Type B pancreatic cell (in vitro differentiated cells): ENCODE data around the gene CPNE4. TPM values are rescaled to one million over a fixed set of nuclear protein-coding genes. Genes with fewer than 3 reads are reported as not detected.
"Not testable (repeated sequence)": the region's sequence is repeated elsewhere in the genome, so short reads cannot be mapped to it uniquely, and the experiment has no call there.

Experiments used
- DNase-seq: peaks from one replicate; pipeline ENCODE4 v3.0.0; 2021; ENCODE audit warnings: mixed read lengths; ENCODE audit not compliant: unreplicated experiment; ENCODE audit errors: extremely low spot score
- H3K27ac Mint-ChIP-seq: 2 replicates; pipeline ENCODE4 v1.8.0; 2021; ENCODE audit warnings: mild to moderate bottlenecking, mixed read lengths
- H3K27me3 Mint-ChIP-seq: 2 replicates; pipeline ENCODE4 v1.8.0; 2021; ENCODE audit warnings: mixed read lengths
- H3K36me3 Mint-ChIP-seq: 2 replicates; pipeline ENCODE4 v1.8.0; 2021; ENCODE audit warnings: mixed read lengths
- H3K4me1 Mint-ChIP-seq: one replicate; pipeline ENCODE4 v1.8.0; 2021; ENCODE audit warnings: mixed read lengths; ENCODE audit not compliant: unreplicated experiment
- H3K4me3 Mint-ChIP-seq: 2 replicates; pipeline ENCODE4 v1.8.0; 2021; ENCODE audit warnings: mild to moderate bottlenecking, mixed read lengths
- H3K9me3 Mint-ChIP-seq: 2 replicates; pipeline ENCODE4 v1.8.0; 2021; ENCODE audit warnings: mixed read lengths
- CTCF ChIP-seq: fragments of 200-600 bp; sonication (generic); conservative IDR thresholded peaks from 2 replicates; pipeline ENCODE4 v1.5.0; 2021; ENCODE audit warnings: antibody characterized with exemption, mild to moderate bottlenecking
- total RNA-seq: library from RNA; stranded (reverse); gene quantifications from 2 replicates; pipeline ENCODE4 v1.2.1, GENCODE V29; 2021; ENCODE audit warnings: low replicate concordance

Gene CPNE4
- total RNA-seq, 1 donor from 2014 or later: 5.2 TPM

DNA sequence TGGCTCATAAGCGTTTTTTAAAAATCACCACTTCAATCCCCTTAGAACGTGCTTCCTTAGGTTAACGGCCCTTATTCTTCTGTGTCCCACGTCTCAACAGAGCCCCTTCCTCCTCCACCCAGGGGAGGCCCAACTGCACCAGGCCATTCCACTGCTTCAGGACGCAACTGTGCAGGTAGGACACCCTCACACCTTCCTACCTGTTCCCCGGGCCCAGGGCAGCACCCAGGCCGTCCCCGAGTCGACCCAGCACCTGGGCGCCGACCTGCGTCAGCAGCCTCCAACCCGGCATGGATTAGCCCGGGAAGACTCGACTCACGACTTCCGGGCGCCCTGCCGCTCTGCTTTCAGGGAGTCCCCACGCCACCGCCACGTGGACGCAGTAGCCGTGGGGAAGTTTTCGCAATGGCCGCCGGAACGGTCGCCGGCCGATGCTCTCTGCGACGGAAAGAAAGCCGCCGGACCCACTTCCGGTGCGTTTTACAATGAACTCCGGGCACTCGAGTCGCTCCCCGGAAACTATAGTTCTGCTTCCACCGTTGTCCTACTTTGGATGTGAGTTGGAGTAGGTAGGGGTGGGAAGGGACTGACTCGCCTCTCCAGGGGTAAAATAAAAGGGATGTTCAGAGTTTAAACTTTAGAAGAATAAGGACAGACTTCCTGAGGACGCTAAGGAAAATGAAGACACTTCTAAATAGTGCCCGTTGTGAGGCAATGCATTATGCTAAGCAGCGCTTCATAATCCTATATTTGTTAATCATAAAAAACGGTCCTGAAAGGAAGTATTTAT is 532.1 kb downstream of the CPNE4 start, which contains the start of gene MRPL3:
Gene MRPL3 (minus strand): TSS at position 442 of the 790 bp plus-strand sequence. CDS start 150 bp downstream, at position 292.
- Mint-ChIP-seq H3K4me3 (peak within 1 kb of the TSS; percentile 98), H3K27me3 (peaks cover 25% of the 10 kb centered on the region), H3K9me3 (no peaks in the 10 kb centered on the region), H3K36me3 (peaks cover 22% of the 10 kb centered on the region), H3K4me1 (peaks cover 13% of the 10 kb centered on the region), H3K27ac (peak within 1 kb of the TSS; percentile 95)
- DNase-seq: peak; percentile 86
- TF ChIP-seq CTCF: no peak

GRCh38 chr3:131501949-131502348 is 532.9 kb downstream of the CPNE4 start:
- Mint-ChIP-seq H3K36me3 (peaks cover 22% of the 10 kb centered on the region), H3K4me3 (peak overlapping the region; percentile 98), H3K4me1 (peaks cover 13% of the 10 kb centered on the region), H3K9me3 (no peaks in the 10 kb centered on the region), H3K27ac (peak overlapping the region; percentile 95), H3K27me3 (peaks cover 24% of the 10 kb centered on the region)
- DNase-seq: no peak
- no peak for TF ChIP-seq CTCF

GRCh38 chr3:131494706-131495105 is 540.1 kb downstream of the CPNE4 start:
- no peak overlapping the region for H3K27ac Mint-ChIP-seq
- DNase-seq: no peak
- no peak overlapping the region for H3K4me3 Mint-ChIP-seq
- H3K27me3 Mint-ChIP-seq: no peaks in the 10 kb centered on the region
- H3K4me1 Mint-ChIP-seq: no peaks in the 10 kb centered on the region
- peaks cover 33% of the 10 kb centered on the region for H3K36me3 Mint-ChIP-seq
- no peaks in the 10 kb centered on the region for H3K9me3 Mint-ChIP-seq
- TF ChIP-seq CTCF: no peak

DNA sequence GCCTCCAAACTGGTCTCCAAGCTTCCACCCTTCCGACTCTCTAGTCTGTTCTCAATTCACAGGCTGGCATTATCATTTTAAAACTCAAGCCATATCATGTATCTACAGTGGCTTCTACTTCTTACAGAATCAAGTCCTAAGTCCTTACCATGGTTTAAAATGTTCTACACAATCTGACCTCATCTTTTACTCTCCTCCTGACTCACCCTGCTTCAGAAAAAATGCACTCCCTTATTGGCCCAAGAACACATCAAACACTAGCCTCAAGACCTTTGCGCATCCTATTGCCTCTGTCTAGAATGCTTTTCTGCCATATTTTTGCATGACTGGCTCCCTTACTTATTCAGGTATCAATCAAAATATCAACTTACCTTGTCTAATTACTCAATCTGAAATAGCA is 543.0 kb downstream of the CPNE4 start:
- Mint-ChIP-seq H3K9me3 (no peaks in the 10 kb centered on the region), H3K36me3 (peaks cover 28% of the 10 kb centered on the region)

DNA sequence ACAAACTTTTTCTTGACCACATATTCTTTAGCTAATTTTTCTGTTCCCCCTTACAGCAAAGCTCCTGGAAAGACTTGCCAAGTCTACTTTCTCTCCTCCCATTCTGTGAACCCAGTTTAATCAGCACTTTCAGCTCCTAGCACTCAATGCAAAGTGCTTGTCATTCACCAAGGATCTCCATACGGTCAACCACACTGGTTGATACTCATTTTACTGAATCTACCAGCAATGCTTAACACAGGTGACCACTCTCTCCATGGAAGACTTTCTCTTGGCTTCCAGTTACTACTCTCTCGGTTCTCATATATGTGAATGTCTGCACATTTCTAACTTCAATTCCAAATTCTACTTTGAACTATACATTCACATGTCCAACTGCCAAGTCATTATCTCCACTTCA is 543.7 kb downstream of the CPNE4 start:
- H3K9me3 Mint-ChIP-seq: no peaks in the 10 kb centered on the region
- no peaks in the 10 kb centered on the region for H3K4me1 Mint-ChIP-seq
- DNase-seq: no peak
- no peak overlapping the region for H3K27ac Mint-ChIP-seq
- peaks cover 28% of the 10 kb centered on the region for H3K36me3 Mint-ChIP-seq
- no peaks in the 10 kb centered on the region for H3K27me3 Mint-ChIP-seq
- H3K4me3 Mint-ChIP-seq: no peak overlapping the region
- no peak for TF ChIP-seq CTCF

More for the DNA sequence above, 543.0 kb downstream of the CPNE4 start:
- H3K27me3 Mint-ChIP-seq: no peaks in the 10 kb centered on the region
- no peak overlapping the region for H3K4me3 Mint-ChIP-seq
- H3K4me1 Mint-ChIP-seq: no peaks in the 10 kb centered on the region
- no peak overlapping the region for H3K27ac Mint-ChIP-seq
- no peak for TF ChIP-seq CTCF
- no peak for DNase-seq

GRCh38 chr3:131486545-131486944 is 548.3 kb downstream of the CPNE4 start:
- H3K4me3 Mint-ChIP-seq, H3K9me3 Mint-ChIP-seq, H3K27me3 Mint-ChIP-seq, H3K4me1 Mint-ChIP-seq, DNase-seq, H3K27ac Mint-ChIP-seq: not testable (repeated sequence)
- peaks cover 21% of the 10 kb centered on the region for H3K36me3 Mint-ChIP-seq
